ENCODE measurements around the gene CCDC157. TPM values are rescaled to one million over a fixed set of nuclear protein-coding genes. Genes with fewer than 3 reads are reported as not detected.

The CCDC157 gene
- total RNA-seq, 1 experiment from 2014 or later: 4.9 TPM

DNA sequence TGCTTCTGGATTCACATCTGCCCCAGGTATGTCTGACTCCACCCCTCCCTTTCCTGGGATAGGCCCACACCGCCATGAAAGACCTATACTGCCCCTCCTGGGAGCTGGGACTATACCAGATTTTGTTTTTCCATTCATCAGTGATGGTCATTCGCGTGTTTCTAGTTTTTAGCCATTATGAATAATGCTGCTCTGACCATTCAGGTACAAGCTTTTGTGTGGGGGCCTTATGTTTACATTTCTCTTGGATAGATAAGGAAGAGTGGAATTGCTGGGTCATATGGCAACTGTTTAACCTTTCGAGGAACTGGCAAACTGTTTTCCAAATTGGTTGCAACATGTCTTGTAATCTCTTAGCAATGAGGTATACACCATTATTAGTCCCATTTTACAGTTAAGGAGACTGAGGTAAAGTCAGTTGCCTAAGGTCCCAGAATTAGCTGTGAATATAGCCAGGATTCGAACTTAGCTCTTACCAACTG, 28.9 kb upstream of the CCDC157 start:
- intact Hi-C loops (cut with micrococcal nuclease; ENCODE audit: unreplicated experiment): loop anchor here (1.0 to 2.0 kb wide), 4 partner anchors 29 to 65 kb away; partner anchors contain the start of genes CASTOR1 and RNF215
- H3K27me3 ChIP-seq (replicated peaks; ENCODE audit: control insufficient read depth, insufficient read depth, low read length): no peaks in the 10 kb centered on the region
- H3K4me3 ChIP-seq (ENCODE audit: low read depth, low read length): no peak overlapping the region
- POLR2A ChIA-PET: interaction anchor here (0.6 to 2.3 kb wide), 3 partner anchors 10 to 40 kb away, joined by 3 to 44 read pairs (median 14); partner anchors contain the start of genes CCDC157 and SF3A1
- Mint-ChIP-seq H3K9me3 (ENCODE audit: unreplicated experiment) (no peaks in the 10 kb centered on the region), H3K4me3 (ENCODE audit: unreplicated experiment) (peak overlapping the region; percentile 79), H3K27me3 (ENCODE audit: insufficient read depth, unreplicated experiment) (no peaks in the 10 kb centered on the region), H3K27ac (ENCODE audit: unreplicated experiment) (peak overlapping the region; percentile 90), H3K36me3 (ENCODE audit: insufficient read depth, unreplicated experiment) (peaks cover 41% of the 10 kb centered on the region), H3K4me1 (ENCODE audit: low read depth, unreplicated experiment) (peaks cover 30% of the 10 kb centered on the region)
- H3K9me3 ChIP-seq: no peaks in the 10 kb centered on the region
- no peaks in the 10 kb centered on the region; the same call in 1 of the 2 replicates for H3K36me3 ChIP-seq (ENCODE audit: control insufficient read depth, insufficient read depth, low read length)
- CTCF ChIA-PET: interaction anchor here (0.5 to 5.2 kb wide), 8 partner anchors 11 to 294 kb away, joined by 3 to 106 read pairs (median 4); partner anchors contain the start of genes CASTOR1 and RNF215
- DNase-seq: peak; percentile 72 to 75
- peaks cover 27% of the 10 kb centered on the region for H3K4me1 ChIP-seq
- peak in 1 of 2 experiments; percentile 56 for TF ChIP-seq CTCF (IDR thresholded peaks at IDR 0.05; ENCODE audit: insufficient read depth in 1 of 2, low read depth in 1 of 2, low read length in 1 of 2, severe bottlenecking in 1 of 2, unreplicated experiment in 1 of 2)
- no TSS peak for BruUV-seq (replicated peaks)

- H3K4me1 Mint-ChIP-seq (ENCODE audit: low read depth, unreplicated experiment): peaks cover 30% of the 10 kb centered on the region
- H3K4me3 Mint-ChIP-seq (ENCODE audit: unreplicated experiment): peak overlapping the region; percentile 79
- no peak for TF ChIP-seq CTCF (IDR thresholded peaks at IDR 0.05; ENCODE audit: insufficient read depth in 1 of 2, low read depth in 1 of 2, low read length in 1 of 2, severe bottlenecking in 1 of 2, unreplicated experiment in 1 of 2)
- no peaks in the 10 kb centered on the region for H3K27me3 ChIP-seq (replicated peaks; ENCODE audit: control insufficient read depth, insufficient read depth, low read length)
- H3K27ac Mint-ChIP-seq (ENCODE audit: unreplicated experiment): peak overlapping the region; percentile 90
- H3K27me3 Mint-ChIP-seq (ENCODE audit: insufficient read depth, unreplicated experiment): no peaks in the 10 kb centered on the region
- H3K36me3 Mint-ChIP-seq (ENCODE audit: insufficient read depth, unreplicated experiment): peaks cover 41% of the 10 kb centered on the region
- H3K9me3 ChIP-seq: no peaks in the 10 kb centered on the region
- CTCF ChIA-PET: interaction anchor here (0.5 to 5.2 kb wide), 6 partner anchors 30 to 294 kb away, joined by 3 to 106 read pairs (median 5); partner anchors contain the start of genes CASTOR1 and RNF215
- no peak overlapping the region for H3K4me3 ChIP-seq (ENCODE audit: low read depth, low read length)
- intact Hi-C loops (cut with micrococcal nuclease; ENCODE audit: unreplicated experiment): no loop called here
- DNase-seq: no peak
- H3K9me3 Mint-ChIP-seq (ENCODE audit: unreplicated experiment): no peaks in the 10 kb centered on the region
- POLR2A ChIA-PET: interaction anchor here (2.0 to 2.3 kb wide), 2 partner anchors 28 to 41 kb away, joined by 14 to 44 read pairs; partner anchors contain the start of genes CCDC157 and SF3A1
- BruUV-seq (replicated peaks): no TSS peak
- H3K4me1 ChIP-seq: peaks cover 27% of the 10 kb centered on the region
- peaks cover 2% of the 10 kb centered on the region for H3K36me3 ChIP-seq (ENCODE audit: control insufficient read depth, insufficient read depth, low read length)
Measured at GRCh38 chr22:30328466-30329049, 28.2 kb upstream of the CCDC157 start.

GRCh38 chr22:30332551-30332950, 24.3 kb upstream of the CCDC157 start:
- Histone ChIP-seq H3K4me3 (ENCODE audit: low read depth, low read length) (no peak overlapping the region), H3K36me3 (ENCODE audit: control insufficient read depth, insufficient read depth, low read length) (peaks cover 2% of the 10 kb centered on the region), H3K9me3 (no peaks in the 10 kb centered on the region), H3K4me1 (peaks cover 13% of the 10 kb centered on the region), H3K27me3 (replicated peaks; ENCODE audit: control insufficient read depth, insufficient read depth, low read length) (no peaks in the 10 kb centered on the region)
- ChIA-PET POLR2A (no interaction called here), CTCF (interaction anchor here (1.5 to 1.7 kb wide), 2 partner anchors 45 to 55 kb away, joined by 5 to 6 read pairs; partner anchors contain the start of gene RNF215)
- DNase-seq: no peak
- Mint-ChIP-seq H3K36me3 (ENCODE audit: insufficient read depth, unreplicated experiment) (peaks cover 75% of the 10 kb centered on the region), H3K27me3 (ENCODE audit: insufficient read depth, unreplicated experiment) (no peaks in the 10 kb centered on the region), H3K9me3 (ENCODE audit: unreplicated experiment) (no peaks in the 10 kb centered on the region), H3K27ac (ENCODE audit: unreplicated experiment) (no peak overlapping the region), H3K4me1 (ENCODE audit: low read depth, unreplicated experiment) (peaks cover 14% of the 10 kb centered on the region), H3K4me3 (ENCODE audit: unreplicated experiment) (no peak overlapping the region)
- BruUV-seq (replicated peaks): no TSS peak
- TF ChIP-seq CTCF (IDR thresholded peaks at IDR 0.05; ENCODE audit: insufficient read depth in 1 of 2, low read depth in 1 of 2, low read length in 1 of 2, severe bottlenecking in 1 of 2, unreplicated experiment in 1 of 2): no peak
- intact Hi-C loops (cut with micrococcal nuclease; ENCODE audit: unreplicated experiment): no loop called here

All from Caco-2 (cell line).